Karpas-422 (cell line): Measurements from ENCODE around the gene SAMHD1. TPM values are rescaled to one million over a fixed set of nuclear protein-coding genes. Genes with fewer than 3 reads are reported as not detected.
A peak's percentile ranks its signal among the peaks of the same experiment; 100 is the strongest.
"Not testable (repeated sequence)": the region's sequence is repeated elsewhere in the genome, so short reads cannot be mapped to it uniquely, and the experiment has no call there.

ENCODE experiments used
- DNase-seq: peaks from one replicate; pipeline ENCODE4 v3.0.0-alpha.2; 2015
- H2AFZ ChIP-seq: fragments of 200-600 bp; sonication (generic); 2 replicates; pipeline ENCODE4 v1.6.1; 2014; ENCODE audit warnings: antibody characterized with exemption, low read length, mixed read lengths
- H3K27ac ChIP-seq: fragments of 200-600 bp; sonication (generic); 2 replicates; pipeline ENCODE4 v1.5.1; 2014; ENCODE audit warnings: mild to moderate bottlenecking, low read length, moderate library complexity
- H3K27me3 ChIP-seq: fragments of 200-600 bp; sonication (generic); 2 replicates; pipeline ENCODE4 v1.6.1; 2014; ENCODE audit warnings: low read length, mixed read lengths
- H3K36me3 ChIP-seq: fragments of 200-600 bp; sonication (generic); 2 replicates; pipeline ENCODE4 v1.6.1; 2014; ENCODE audit warnings: low read length, mixed read lengths; ENCODE audit not compliant: insufficient read depth
- H3K4me1 ChIP-seq: fragments of 200-600 bp; sonication (generic); 2 replicates; pipeline ENCODE4 v1.6.1; 2014; ENCODE audit warnings: mild to moderate bottlenecking, low read length, mixed read lengths
- H3K4me2 ChIP-seq: fragments of 200-600 bp; sonication (generic); 2 replicates; pipeline ENCODE4 v1.6.1; 2014; ENCODE audit warnings: low read length, low read depth, mild to moderate bottlenecking; ENCODE audit not compliant: poor library complexity, severe bottlenecking
- H3K4me3 ChIP-seq: fragments of 200-600 bp; sonication (generic); 2 replicates; pipeline ENCODE4 v1.5.1; 2014; ENCODE audit warnings: mild to moderate bottlenecking, antibody characterized with exemption, low read length, mixed read lengths
- H3K79me2 ChIP-seq: fragments of 200-600 bp; sonication (generic); 2 replicates; pipeline ENCODE4 v1.6.1; 2014; ENCODE audit warnings: mild to moderate bottlenecking, low read length, mixed read lengths
- H3K9ac ChIP-seq: fragments of 200-600 bp; sonication (generic); 2 replicates; pipeline ENCODE4 v1.6.0; 2014; ENCODE audit warnings: low read length
- H3K9me2 ChIP-seq: fragments of 200-600 bp; sonication (generic), shearing (Covaris generic); replicated peaks from 2 replicates; pipeline ENCODE4 v1.6.0; 2014; ENCODE audit warnings: mild to moderate bottlenecking, low read length, moderate library complexity; ENCODE audit not compliant: insufficient read depth
- H3K9me3 ChIP-seq: fragments of 300-700, 200-600 bp; sonication (generic); 2 replicates; pipeline ENCODE4 v1.6.1; 2014; ENCODE audit warnings: low read length, mixed read lengths
- H4K20me1 ChIP-seq: fragments of 200-600 bp; sonication (generic); 2 replicates; pipeline ENCODE4 v1.6.1; 2014; ENCODE audit warnings: mild to moderate bottlenecking, antibody characterized with exemption, low read length, low read depth; ENCODE audit not compliant: insufficient read depth
- total RNA-seq: library from RNA; depleted of rRNA; stranded (reverse); fragments of >200 nt; shearing (Covaris generic); gene quantifications from 2 replicates; pipeline ENCODE4 v1.2.3, GENCODE V29; 2014; ENCODE audit warnings: low replicate concordance

Gene SAMHD1
- total RNA-seq, 1 experiment from 2014 or later = 28.7 TPM

DNA sequence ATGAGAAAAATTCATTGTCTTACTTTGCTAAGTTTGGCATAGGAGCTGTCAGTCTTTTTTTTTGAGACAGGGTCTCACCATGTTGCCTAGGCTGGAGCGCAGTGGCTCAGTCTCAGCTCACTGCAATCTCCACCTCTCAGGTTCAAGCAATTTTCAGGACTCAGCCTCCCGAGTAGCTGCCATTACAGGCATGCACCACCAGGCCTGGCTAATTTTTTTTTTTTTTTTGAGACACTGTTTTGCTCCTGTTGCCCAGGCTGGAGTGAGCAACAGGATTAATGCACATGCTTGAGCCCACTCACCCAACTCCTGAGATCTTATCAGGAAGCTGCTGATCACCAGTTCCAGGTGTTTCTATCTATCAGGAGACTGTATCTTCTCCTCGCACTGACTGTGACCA is 15.5 kb upstream of the SAMHD1 start:
- not testable (repeated sequence) for H3K4me2 ChIP-seq, H3K4me1 ChIP-seq, H3K9me2 ChIP-seq, H3K27me3 ChIP-seq, H3K27ac ChIP-seq, H3K4me3 ChIP-seq, H2AFZ ChIP-seq, H3K79me2 ChIP-seq, H4K20me1 ChIP-seq, H3K9ac ChIP-seq, H3K9me3 ChIP-seq, H3K36me3 ChIP-seq, DNase-seq

DNA sequence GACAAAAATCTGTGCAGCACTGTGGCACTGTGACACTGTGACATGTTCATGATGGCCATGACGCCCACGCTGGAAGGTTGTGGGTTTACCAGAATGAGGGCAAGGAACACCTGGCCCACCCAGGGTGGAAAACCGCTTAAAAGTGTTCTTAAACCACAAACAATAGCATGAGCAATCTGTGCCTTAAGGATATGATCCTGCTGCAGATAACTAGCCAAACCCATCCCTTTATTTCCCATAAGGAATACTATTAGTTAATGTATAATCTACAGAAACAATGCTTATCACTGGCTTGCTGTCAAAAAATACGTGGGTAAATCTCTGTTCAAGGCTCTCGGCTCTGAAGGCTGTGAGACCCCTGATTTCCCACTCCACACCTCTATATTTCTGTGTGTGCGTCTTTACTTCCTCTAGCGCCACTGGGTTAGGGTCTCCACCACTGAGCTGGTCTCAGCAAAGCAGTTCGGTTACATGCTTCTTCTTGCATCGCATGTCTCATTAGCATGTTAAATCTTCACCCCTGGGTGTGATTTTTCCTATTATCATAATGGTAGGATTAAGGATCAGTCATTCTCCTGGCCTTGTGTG is 10.9 kb upstream of the SAMHD1 start:
- H3K36me3 ChIP-seq, H3K4me1 ChIP-seq, H3K4me3 ChIP-seq, H3K4me2 ChIP-seq, H3K27me3 ChIP-seq, DNase-seq, H3K9me3 ChIP-seq, H3K27ac ChIP-seq, H3K9me2 ChIP-seq, H3K79me2 ChIP-seq, H4K20me1 ChIP-seq, H2AFZ ChIP-seq, H3K9ac ChIP-seq: not testable (repeated sequence)

DNA sequence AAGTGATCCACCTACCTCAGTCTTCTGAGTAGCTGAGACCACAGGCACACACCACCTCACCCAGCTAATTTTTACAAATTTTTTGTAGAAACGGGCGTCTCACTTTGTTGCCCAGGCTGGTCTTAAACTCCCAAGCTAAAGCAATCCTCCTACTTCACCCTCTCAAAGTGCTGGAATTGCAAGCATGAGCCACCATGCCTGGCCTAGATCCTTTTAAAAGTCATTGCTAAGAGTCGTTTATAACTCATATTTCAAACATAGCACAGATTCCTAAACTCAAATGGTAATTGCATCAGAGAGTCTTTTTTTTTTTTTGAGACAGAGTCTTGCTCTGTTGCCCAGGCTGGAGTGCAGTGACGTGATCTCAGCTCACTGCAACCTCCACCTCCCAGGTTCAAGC is 7.7 kb upstream of the SAMHD1 start:
- no peak overlapping the region for H3K4me2 ChIP-seq
- no peak overlapping the region for H3K4me3 ChIP-seq
- H3K79me2 ChIP-seq = no peaks in the 10 kb centered on the region
- no peak for DNase-seq
- H3K27me3 ChIP-seq = no peaks in the 10 kb centered on the region
- H3K27ac ChIP-seq = no peak overlapping the region
- H3K9me3 ChIP-seq = no peaks in the 10 kb centered on the region
- H3K4me1 ChIP-seq = no peaks in the 10 kb centered on the region
- no peaks in the 10 kb centered on the region for H4K20me1 ChIP-seq
- no peak overlapping the region for H2AFZ ChIP-seq
- no peak overlapping the region for H3K9ac ChIP-seq
- H3K9me2 ChIP-seq = no peaks in the 10 kb centered on the region
- no peaks in the 10 kb centered on the region for H3K36me3 ChIP-seq

DNA sequence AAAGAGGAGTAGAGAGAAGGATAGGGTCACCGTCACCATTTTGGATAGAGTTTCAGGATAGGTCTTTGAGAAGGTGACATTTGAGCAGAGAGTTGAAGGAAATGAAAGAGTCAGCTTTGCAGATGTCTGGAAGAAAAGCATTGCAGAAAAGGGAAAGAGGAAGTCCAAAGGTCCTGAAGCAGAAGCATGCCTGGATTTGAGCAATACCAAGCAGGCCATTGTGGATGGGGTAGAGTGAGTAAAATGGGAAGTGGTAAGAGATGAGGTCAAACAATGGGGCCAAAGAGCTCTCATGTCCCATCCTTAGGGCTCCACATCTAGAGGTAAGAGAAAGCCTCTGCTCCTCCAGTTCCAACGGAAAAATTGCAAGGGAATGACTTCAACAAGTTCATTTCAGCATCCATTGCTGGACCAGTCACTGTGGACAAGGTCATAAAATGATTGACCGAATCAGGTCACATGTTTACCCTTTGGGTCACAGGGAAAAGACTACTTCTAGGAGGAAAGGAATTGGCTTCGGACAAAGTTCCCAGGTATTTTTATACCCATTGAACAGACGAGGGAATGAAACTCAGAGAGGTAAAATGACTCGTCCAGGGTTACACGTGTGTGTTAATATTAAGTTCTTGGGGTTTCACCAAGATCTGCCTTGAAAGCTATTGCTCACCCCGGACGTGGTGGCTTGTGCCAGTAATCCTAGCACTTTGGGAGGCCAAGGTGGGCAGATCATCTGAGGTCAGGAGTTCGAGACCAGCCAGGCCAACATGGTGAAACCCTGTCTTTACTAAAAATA is 6.6 kb upstream of the SAMHD1 start:
- no peaks in the 10 kb centered on the region for H3K9me2 ChIP-seq
- no peaks in the 10 kb centered on the region for H3K79me2 ChIP-seq
- no peaks in the 10 kb centered on the region for H4K20me1 ChIP-seq
- H3K9ac ChIP-seq = no peak overlapping the region
- no peaks in the 10 kb centered on the region for H3K4me1 ChIP-seq
- H3K27ac ChIP-seq = no peak overlapping the region
- H3K4me3 ChIP-seq = no peak overlapping the region
- H3K27me3 ChIP-seq = no peaks in the 10 kb centered on the region
- no peak overlapping the region for H3K4me2 ChIP-seq
- no peak for DNase-seq
- no peaks in the 10 kb centered on the region for H3K9me3 ChIP-seq
- H3K36me3 ChIP-seq = no peaks in the 10 kb centered on the region
- no peak overlapping the region for H2AFZ ChIP-seq

DNA sequence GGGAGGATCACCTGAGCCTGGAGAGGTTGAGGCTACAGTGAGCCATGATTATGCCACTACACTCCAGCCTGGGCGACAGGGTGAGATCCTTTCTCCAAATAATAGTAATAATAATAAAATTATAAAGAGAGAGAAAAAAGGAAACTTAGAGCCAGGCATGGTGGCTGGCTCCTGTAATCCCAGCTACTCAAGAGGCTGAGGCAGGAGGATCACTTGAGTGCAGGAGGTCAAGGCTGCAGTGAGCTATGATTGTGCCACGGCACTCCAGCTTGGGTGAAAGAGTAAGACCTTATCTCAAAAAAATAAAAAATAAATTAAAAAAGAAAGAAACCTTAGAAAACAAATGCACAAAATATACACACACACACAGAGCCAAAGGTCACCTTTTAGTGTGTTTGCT is 5.2 kb upstream of the SAMHD1 start:
- peaks cover 7% of the 10 kb centered on the region for H3K4me1 ChIP-seq
- no peaks in the 10 kb centered on the region for H3K9me3 ChIP-seq
- no peaks in the 10 kb centered on the region for H3K9me2 ChIP-seq
- no peak for DNase-seq
- no peaks in the 10 kb centered on the region for H3K79me2 ChIP-seq
- H4K20me1 ChIP-seq = no peaks in the 10 kb centered on the region
- H3K36me3 ChIP-seq = no peaks in the 10 kb centered on the region
- no peak overlapping the region for H3K27ac ChIP-seq
- no peak overlapping the region for H3K4me2 ChIP-seq
- no peaks in the 10 kb centered on the region for H3K27me3 ChIP-seq
- H3K4me3 ChIP-seq = no peak overlapping the region
- H3K9ac ChIP-seq = no peak overlapping the region
- no peak overlapping the region for H2AFZ ChIP-seq

DNA sequence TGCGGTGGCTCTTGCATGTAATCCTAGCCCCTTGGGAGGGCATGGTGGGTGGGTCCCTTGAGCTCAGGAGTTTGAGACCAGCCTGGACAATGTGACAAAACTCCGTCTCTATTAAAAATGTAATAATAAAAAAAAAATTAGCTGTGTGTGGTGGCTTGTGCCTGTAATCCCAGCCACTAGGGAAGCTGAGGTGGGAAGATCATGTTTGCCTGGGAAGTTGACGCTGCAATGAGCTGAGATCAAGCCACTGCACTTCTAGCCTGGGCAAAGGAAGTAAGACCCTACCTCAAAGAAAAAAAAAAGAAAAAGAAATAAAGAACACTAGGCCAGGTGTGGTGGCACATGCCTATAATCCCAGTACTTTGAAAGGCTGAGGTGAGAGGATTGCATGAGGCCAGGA is 4.5 kb upstream of the SAMHD1 start:
- H3K27ac ChIP-seq = no peak overlapping the region
- no peaks in the 10 kb centered on the region for H3K27me3 ChIP-seq
- H3K9me2 ChIP-seq = no peaks in the 10 kb centered on the region

DNA sequence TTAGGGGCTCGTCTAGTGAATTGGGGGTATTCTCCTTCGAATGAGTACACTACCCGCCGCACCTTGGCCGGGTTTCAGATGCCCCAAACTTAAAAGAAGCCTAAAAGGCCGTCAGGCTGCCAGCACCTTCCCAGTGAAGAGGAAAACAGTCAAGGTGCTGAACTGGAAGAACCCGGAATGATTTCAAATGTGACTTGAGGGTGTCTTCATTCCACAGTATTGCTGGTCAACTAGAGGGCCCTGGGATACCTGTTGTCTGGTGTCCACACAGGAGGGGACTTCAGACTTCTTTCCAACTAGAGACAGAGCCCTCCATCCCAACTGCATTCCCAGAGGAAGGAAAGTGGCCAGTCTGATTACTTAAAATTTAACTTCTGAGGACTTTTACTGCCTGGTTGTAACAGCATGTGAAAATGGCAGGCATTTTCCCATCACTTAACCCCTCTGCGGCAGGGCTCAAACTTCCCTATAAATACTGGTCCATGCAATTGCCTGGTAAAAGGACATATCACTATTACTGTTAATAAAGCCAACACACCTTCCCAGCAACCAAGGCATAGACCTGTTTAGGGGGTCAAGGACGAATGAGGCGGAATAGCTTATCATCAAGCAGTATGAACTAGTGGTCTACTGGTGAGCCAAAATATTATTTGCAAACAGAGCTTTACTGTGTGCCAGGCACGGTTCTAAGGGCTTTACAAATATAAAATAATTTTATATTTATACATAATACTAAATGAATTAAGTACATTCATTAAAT is 651 bp upstream of the SAMHD1 start:
- H4K20me1 ChIP-seq = no peaks in the 10 kb centered on the region
- H3K9me2 ChIP-seq = no peaks in the 10 kb centered on the region
- no peak overlapping the region for H3K27ac ChIP-seq
- peak overlapping the region; percentile 89 for H3K9ac ChIP-seq
- no peaks in the 10 kb centered on the region for H3K27me3 ChIP-seq
- peak overlapping the region; percentile 98 for H2AFZ ChIP-seq
- H3K4me1 ChIP-seq = peaks cover 25% of the 10 kb centered on the region
- H3K36me3 ChIP-seq = no peaks in the 10 kb centered on the region
- no peaks in the 10 kb centered on the region for H3K9me3 ChIP-seq
- peak overlapping the region; percentile 95 for H3K4me3 ChIP-seq
- no peak for DNase-seq
- H3K4me2 ChIP-seq = peak overlapping the region; percentile 80
- peaks cover 23% of the 10 kb centered on the region for H3K79me2 ChIP-seq

More for the DNA sequence above, 4.5 kb upstream of the SAMHD1 start:
- Histone ChIP-seq H3K36me3 (no peaks in the 10 kb centered on the region), H3K9me3 (no peaks in the 10 kb centered on the region), H3K4me1 (peaks cover 7% of the 10 kb centered on the region), H3K4me3 (no peak overlapping the region), H3K79me2 (peaks cover under 1% of the 10 kb centered on the region; the same call in 1 of the 2 replicates), H3K4me2 (no peak overlapping the region), H2AFZ (no peak overlapping the region), H4K20me1 (no peaks in the 10 kb centered on the region), H3K9ac (no peak overlapping the region)
- no peak for DNase-seq

DNA sequence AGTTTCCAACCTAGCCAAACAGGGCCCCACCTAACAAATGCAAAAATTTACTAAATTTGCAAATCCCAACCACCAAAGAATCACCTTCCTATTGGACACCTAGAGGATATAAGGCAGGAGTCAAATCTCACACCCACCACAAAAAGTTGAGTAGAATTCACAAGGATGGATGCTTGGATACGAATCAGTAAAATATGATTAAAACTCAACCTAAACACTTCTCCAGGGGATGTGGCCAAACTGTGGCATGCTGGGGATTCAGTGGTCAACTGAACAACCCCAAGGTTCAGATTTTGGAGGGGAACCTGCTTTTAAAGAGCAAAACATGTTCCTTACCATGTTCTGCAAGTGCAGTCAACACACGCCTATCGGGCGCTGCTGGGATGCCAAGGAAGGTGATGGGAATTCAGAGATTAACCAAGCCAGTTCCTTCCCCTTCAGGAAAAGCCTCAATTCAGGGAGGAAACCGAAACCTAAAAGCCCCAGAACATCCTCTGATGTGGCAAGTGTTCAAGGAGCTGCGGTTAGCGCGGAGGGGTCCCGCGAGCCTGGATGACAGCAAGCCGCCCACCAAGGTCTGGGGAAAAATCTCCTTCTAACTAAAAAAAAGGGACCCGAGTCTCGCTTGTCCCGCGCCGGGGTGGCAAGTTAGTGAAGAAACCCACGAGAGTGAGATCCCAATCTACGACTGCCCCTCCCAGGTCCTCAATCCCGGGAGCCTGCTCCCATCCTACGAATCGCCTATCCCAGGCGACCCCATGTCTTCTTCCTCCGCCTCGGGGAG is 902 bp downstream of the SAMHD1 start:
- H2AFZ ChIP-seq = peak overlapping the region; percentile 97
- no peaks in the 10 kb centered on the region for H3K36me3 ChIP-seq
- peak overlapping the region; percentile 80 for H3K4me2 ChIP-seq
- H3K9me3 ChIP-seq = no peaks in the 10 kb centered on the region
- peaks cover 23% of the 10 kb centered on the region for H3K79me2 ChIP-seq
- H3K4me1 ChIP-seq = peaks cover 30% of the 10 kb centered on the region
- H3K9me2 ChIP-seq = no peaks in the 10 kb centered on the region
- H3K4me3 ChIP-seq = peak overlapping the region; percentile 95
- DNase-seq = peak; percentile 70
- H3K27ac ChIP-seq = peak overlapping the region; percentile 63
- peak overlapping the region; percentile 89 for H3K9ac ChIP-seq
- H3K27me3 ChIP-seq = no peaks in the 10 kb centered on the region
- H4K20me1 ChIP-seq = no peaks in the 10 kb centered on the region
